Inferior parietal cortex (tissue), 1 donor: Measurements from ENCODE around the gene RANGAP1.

Experiments
- DNase-seq: peaks from one replicate; pipeline ENCODE4 v3.0.0-alpha.2; 2016; ENCODE audit errors: extremely low spot score

Gene RANGAP1

GRCh38 chr22:41234815-41235695 lies 50.9 kb downstream of the RANGAP1 start:
- DNase-seq: no peak

GRCh38 chr22:41231369-41231768 lies 54.6 kb downstream of the RANGAP1 start:
- DNase-seq: no peak

- DNase-seq: no peak
These were observed 55.6 kb downstream of the RANGAP1 start for GRCh38 chr22:41230401-41230785.

GRCh38 chr22:41229730-41230400 lies 56.1 kb downstream of the RANGAP1 start:
- no peak for DNase-seq

GRCh38 chr22:41229215-41229614 lies 56.8 kb downstream of the RANGAP1 start:
- DNase-seq: no peak

- DNase-seq: no peak
These were observed 59.0 kb downstream of the RANGAP1 start for GRCh38 chr22:41226723-41227655.

GRCh38 chr22:41223535-41223934 lies 62.5 kb downstream of the RANGAP1 start:
- DNase-seq: no peak

- no peak for DNase-seq
These were observed 63.0 kb downstream of the RANGAP1 start for GRCh38 chr22:41222846-41223507.

GRCh38 chr22:41217553-41218157 lies 68.3 kb downstream of the RANGAP1 start:
- peak; percentile 38 for DNase-seq

GRCh38 chr22:41216984-41217383 lies 69.0 kb downstream of the RANGAP1 start:
- no peak for DNase-seq

- no peak for DNase-seq
These were observed 70.1 kb downstream of the RANGAP1 start for GRCh38 chr22:41215926-41216325.

- no peak for DNase-seq
These were observed 70.6 kb downstream of the RANGAP1 start for GRCh38 chr22:41215409-41215808.

GRCh38 chr22:41206719-41207118 lies 79.3 kb downstream of the RANGAP1 start:
- DNase-seq: no peak

- peak; percentile 99 for DNase-seq
These were observed 80.7 kb downstream of the RANGAP1 start, which contains the start of gene L3MBTL2 for GRCh38 chr22:41204992-41205900. TSS of gene L3MBTL2 (plus strand) at chr22:41205312. CDS start at chr22:41205363, 51 bp downstream.

GRCh38 chr22:41204066-41204465 lies 81.9 kb downstream of the RANGAP1 start:
- no peak for DNase-seq

GRCh38 chr22:41203118-41203517 lies 82.9 kb downstream of the RANGAP1 start:
- DNase-seq: no peak

- DNase-seq: no peak
These were observed 84.8 kb downstream of the RANGAP1 start for GRCh38 chr22:41201141-41201540.

- DNase-seq: no peak
These were observed 87.9 kb downstream of the RANGAP1 start for GRCh38 chr22:41198027-41198580.
